DND-41 (cell line): ENCODE results near the gene ARFRP1.

ENCODE experiments used
- ATAC-seq: fragments of 200-7000 bp; cut with Tn5 transposase; 3 replicates; pipeline ENCODE4 v1.9.1; 2021; ENCODE audit warnings: low read depth; ENCODE audit not compliant: insufficient read depth
- DNase-seq: peaks from one replicate; pipeline ENCODE4 v3.0.0-alpha.2; 2020
- H2AFZ ChIP-seq: 2 replicates; pipeline ENCODE4 v1.6.0; 2012; ENCODE audit warnings: low read depth, low read length
- H3K27ac ChIP-seq: 2 replicates; pipeline ENCODE4 v1.5.1; 2012; ENCODE audit warnings: low read length, inconsistent platforms
- H3K27me3 ChIP-seq: fragments of 200-600 bp; sonication (generic); 2 replicates; pipeline ENCODE4 v1.6.0; 2012; ENCODE audit warnings: low read length, mild to moderate bottlenecking, inconsistent platforms; ENCODE audit not compliant: insufficient read depth, poor library complexity
- H3K36me3 ChIP-seq: 2 replicates; pipeline ENCODE4 v1.5.1; 2012; ENCODE audit warnings: low read length, inconsistent platforms; ENCODE audit not compliant: insufficient read depth
- H3K4me1 ChIP-seq: 2 replicates; pipeline ENCODE4 v1.5.1; 2012; ENCODE audit warnings: mild to moderate bottlenecking, low read length; ENCODE audit not compliant: insufficient read depth
- H3K4me2 ChIP-seq: 2 replicates; pipeline ENCODE4 v1.6.0; 2012; ENCODE audit warnings: mild to moderate bottlenecking, moderate library complexity, low read length, inconsistent platforms; ENCODE audit not compliant: insufficient read depth
- H3K4me3 ChIP-seq, 2 experiments: fragments of 200-600 bp in 1 of 2; shearing (Covaris generic) in 1 of 2; 2 replicates each; pipeline ENCODE4 v1.5.1; 2012 to 2016; ENCODE audit warnings: inconsistent platforms in 2 of 2, low read length in 2 of 2, mild to moderate bottlenecking in 2 of 2, low read depth in 1 of 2, moderate library complexity in 1 of 2
- H3K79me2 ChIP-seq: 2 replicates; pipeline ENCODE4 v1.6.0; 2012; ENCODE audit warnings: low read length, inconsistent platforms; ENCODE audit not compliant: insufficient read depth
- H3K9ac ChIP-seq: 2 replicates; pipeline ENCODE4 v1.6.0; 2012; ENCODE audit warnings: low read depth, mild to moderate bottlenecking, inconsistent platforms, low read length, moderate library complexity
- H3K9me3 ChIP-seq: 2 replicates; pipeline ENCODE4 v1.5.1; 2012; ENCODE audit warnings: low read length, moderate library complexity, mild to moderate bottlenecking, inconsistent platforms; ENCODE audit not compliant: insufficient read depth, severe bottlenecking
- H4K20me1 ChIP-seq: 2 replicates; pipeline ENCODE4 v1.6.0; 2012; ENCODE audit warnings: low read length; ENCODE audit not compliant: insufficient read depth
- EZH2 ChIP-seq: IDR thresholded peaks from 3 replicates; pipeline ENCODE4 v1.6.1; 2012; ENCODE audit warnings: borderline replicate concordance, low read depth, mild to moderate bottlenecking, moderate library complexity, low read length, inconsistent platforms; ENCODE audit not compliant: severe bottlenecking
- TF ChIP-seq, protein P1 (sequence below): IDR thresholded peaks from 2 replicates; pipeline ENCODE4 v1.5.1; 2012; ENCODE audit warnings: borderline replicate concordance, low read length, moderate library complexity, mild to moderate bottlenecking; ENCODE audit not compliant: poor library complexity, severe bottlenecking; ENCODE audit errors: extremely low read depth

Gene ARFRP1

DNA sequence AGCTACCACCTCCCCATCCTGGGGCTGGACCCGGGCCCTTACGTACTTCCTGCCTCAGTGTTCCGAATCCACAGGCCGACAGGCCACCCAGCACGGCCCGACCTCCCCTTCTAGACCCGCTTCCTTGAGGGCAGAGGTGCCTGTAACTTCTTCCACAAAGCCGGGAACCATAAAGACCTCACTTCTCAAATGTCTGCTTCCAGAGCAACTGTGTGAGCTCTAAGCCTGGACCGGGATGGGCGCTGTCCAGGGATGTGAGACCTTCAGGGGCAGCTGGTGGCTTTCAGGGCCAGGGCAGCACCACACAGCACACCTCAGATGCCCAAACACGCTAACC is 41.1 kb upstream of the ARFRP1 start:
- Histone ChIP-seq H2AFZ (no peak overlapping the region), H3K9ac (no peak overlapping the region), H3K27me3 (no peaks in the 10 kb centered on the region), H3K4me1 (peaks cover 15% of the 10 kb centered on the region), H3K4me2 (no peak overlapping the region), H3K79me2 (no peaks in the 10 kb centered on the region), H3K9me3 (no peaks in the 10 kb centered on the region), H4K20me1 (no peaks in the 10 kb centered on the region), H3K27ac (no peak overlapping the region), H3K36me3 (no peaks in the 10 kb centered on the region), H3K4me3 (no peak overlapping the region)
- no peak for DNase-seq
- ATAC-seq, result no peak
- no peak for TF ChIP-seq EZH2
- TF ChIP-seq, protein P1, sequence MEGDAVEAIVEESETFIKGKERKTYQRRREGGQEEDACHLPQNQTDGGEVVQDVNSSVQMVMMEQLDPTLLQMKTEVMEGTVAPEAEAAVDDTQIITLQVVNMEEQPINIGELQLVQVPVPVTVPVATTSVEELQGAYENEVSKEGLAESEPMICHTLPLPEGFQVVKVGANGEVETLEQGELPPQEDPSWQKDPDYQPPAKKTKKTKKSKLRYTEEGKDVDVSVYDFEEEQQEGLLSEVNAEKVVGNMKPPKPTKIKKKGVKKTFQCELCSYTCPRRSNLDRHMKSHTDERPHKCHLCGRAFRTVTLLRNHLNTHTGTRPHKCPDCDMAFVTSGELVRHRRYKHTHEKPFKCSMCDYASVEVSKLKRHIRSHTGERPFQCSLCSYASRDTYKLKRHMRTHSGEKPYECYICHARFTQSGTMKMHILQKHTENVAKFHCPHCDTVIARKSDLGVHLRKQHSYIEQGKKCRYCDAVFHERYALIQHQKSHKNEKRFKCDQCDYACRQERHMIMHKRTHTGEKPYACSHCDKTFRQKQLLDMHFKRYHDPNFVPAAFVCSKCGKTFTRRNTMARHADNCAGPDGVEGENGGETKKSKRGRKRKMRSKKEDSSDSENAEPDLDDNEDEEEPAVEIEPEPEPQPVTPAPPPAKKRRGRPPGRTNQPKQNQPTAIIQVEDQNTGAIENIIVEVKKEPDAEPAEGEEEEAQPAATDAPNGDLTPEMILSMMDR, result no peak

DNA sequence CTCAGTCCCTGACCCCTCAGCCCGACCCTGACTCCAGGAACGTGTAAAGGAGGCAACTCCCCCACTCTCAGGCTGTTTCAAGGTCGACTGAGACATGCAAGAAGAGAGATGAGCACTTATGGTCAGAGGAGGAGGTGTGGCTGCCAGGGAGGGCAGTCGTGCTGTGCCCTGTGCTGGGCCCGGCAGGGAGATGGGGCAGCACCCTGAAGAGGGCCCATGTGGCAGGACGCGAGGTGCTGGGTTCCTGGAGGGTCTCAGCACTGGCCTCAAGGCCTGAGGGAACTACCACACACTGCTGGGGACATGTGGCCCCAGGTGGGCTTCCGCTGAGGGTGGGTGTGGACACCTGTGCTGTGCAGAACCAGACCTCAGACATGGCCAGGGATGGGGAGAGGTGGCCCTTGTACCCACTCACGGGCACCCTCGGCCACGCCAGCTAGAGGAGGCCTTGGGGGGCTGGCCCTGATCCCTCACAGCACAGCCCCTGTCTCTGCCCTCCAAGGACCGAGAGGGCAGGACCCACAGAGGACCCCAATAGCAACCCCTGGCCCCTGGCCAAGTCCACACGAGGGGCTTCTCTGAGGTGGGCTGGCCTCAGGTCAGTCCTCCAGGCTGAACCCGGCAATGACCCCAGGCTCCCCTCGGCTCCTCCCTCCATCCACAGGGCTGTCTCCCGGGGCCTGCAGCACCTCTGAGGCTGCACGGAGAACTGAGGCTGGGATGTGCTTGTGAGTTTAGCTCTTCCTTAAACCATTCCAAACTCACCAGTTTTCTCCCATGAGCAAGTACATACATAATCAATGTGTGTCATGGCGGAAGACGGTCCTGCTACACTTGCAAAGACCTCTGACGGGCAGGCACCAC is 40.5 kb upstream of the ARFRP1 start:
- DNase-seq (no peak), ATAC-seq (no peak)
- Histone ChIP-seq H3K27ac (no peak overlapping the region), H3K4me3 (no peak overlapping the region), H3K9me3 (no peaks in the 10 kb centered on the region), H3K79me2 (no peaks in the 10 kb centered on the region), H3K36me3 (peaks cover 2% of the 10 kb centered on the region), H3K4me2 (no peak overlapping the region), H3K4me1 (peaks cover 15% of the 10 kb centered on the region), H3K27me3 (no peaks in the 10 kb centered on the region), H3K9ac (no peak overlapping the region), H2AFZ (no peak overlapping the region), H4K20me1 (no peaks in the 10 kb centered on the region)
- TF ChIP-seq EZH2, result no peak
- TF ChIP-seq, protein P1, result no peak

DNA sequence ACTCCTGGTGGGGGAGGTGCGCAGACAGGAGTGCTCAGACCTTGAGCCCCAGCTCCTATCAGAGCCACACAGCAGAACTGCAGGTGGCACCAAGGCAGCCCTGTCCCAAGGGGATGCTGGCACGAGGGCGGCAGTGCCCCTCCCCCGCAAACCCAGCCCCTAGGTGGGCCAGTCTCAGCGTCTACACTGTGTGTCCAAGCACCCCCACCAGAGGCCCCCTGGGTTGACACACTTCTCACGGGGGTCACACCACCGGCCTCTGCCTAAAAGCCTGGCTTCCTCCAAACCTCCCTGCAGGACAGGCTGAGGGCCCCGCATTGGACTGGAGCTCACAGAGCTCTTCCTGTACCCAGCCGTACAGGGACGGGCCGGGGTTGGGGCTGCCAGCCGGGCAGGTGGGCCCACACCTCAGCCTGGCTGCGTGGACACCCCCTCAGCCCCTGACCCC is 39.9 kb upstream of the ARFRP1 start:
- Histone ChIP-seq H3K27me3 (no peaks in the 10 kb centered on the region), H4K20me1 (peaks cover 2% of the 10 kb centered on the region; the same call in 1 of the 2 replicates), H3K9me3 (no peaks in the 10 kb centered on the region), H3K79me2 (no peaks in the 10 kb centered on the region), H3K36me3 (peaks cover 7% of the 10 kb centered on the region), H3K4me1 (peaks cover 15% of the 10 kb centered on the region), H2AFZ (no peak overlapping the region), H3K9ac (no peak overlapping the region), H3K4me2 (no peak overlapping the region), H3K4me3 (no peak overlapping the region), H3K27ac (no peak overlapping the region)
- DNase-seq (no peak), ATAC-seq (no peak)
- TF ChIP-seq EZH2, result no peak
- TF ChIP-seq, protein P1, result no peak
